Endothelial cell of umbilical vein (primary cell): ENCODE data around the gene SLC5A6. TPM values are rescaled to one million over a fixed set of nuclear protein-coding genes. Genes with fewer than 3 reads are reported as not detected.

ENCODE experiments used
- BruUV-seq: library from RNA; stranded (reverse); fragments of 400-500 nt; replicated peaks from 2 replicates; lab custom pipeline; 2021; lab: Mats Ljungman, UMichigan
- CTCF ChIA-PET: fragments of 300-600, 350-600 bp; sonication (Branson Sonifier 250); formaldehyde crosslinking; loops from one replicate; lab custom pipeline; 2021; ENCODE audit warnings: antibody characterized with exemption, inconsistent platforms; lab: Charles Lee
- POLR2A ChIA-PET: fragments of 300-600, 350-600 bp; sonication (Branson Sonifier 250); formaldehyde crosslinking; loops from one replicate; lab custom pipeline; 2021; ENCODE audit warnings: antibody characterized with exemption, inconsistent platforms; lab: Charles Lee
- DNase-seq: peaks from one replicate; pipeline ENCODE4 v3.0.0-alpha.2; 2011; ENCODE audit warnings: low read depth, low spot score
- FAIRE-seq: peaks from 2 replicates; lab custom pipeline; 2011; peaks lifted over from hg19 to GRCh38; lab: Jason Lieb, UNC
- H2AFZ ChIP-seq: 2 replicates; pipeline ENCODE4 v1.6.0; 2012; ENCODE audit warnings: low read depth, low read length, control low read depth, inconsistent platforms
- H3K27ac ChIP-seq: 2 replicates; pipeline ENCODE4 v1.5.1; 2011; ENCODE audit warnings: low read depth, mild to moderate bottlenecking, control low read depth, low read length, moderate library complexity; ENCODE audit not compliant: insufficient read depth
- H3K27me3 ChIP-seq, 2 experiments: 2 replicates each; pipeline versions ENCODE4 v1.6.0 to v1.6.1; 2011; ENCODE audit warnings: low read length in 2 of 2, mixed read lengths in 1 of 2; ENCODE audit not compliant: control insufficient read depth in 2 of 2, insufficient read depth in 2 of 2
- H3K36me3 ChIP-seq, 2 experiments: 2 replicates in 1 of 2; 3 replicates in 1 of 2; pipeline ENCODE4 v1.5.1; 2011; ENCODE audit warnings: low read length in 2 of 2, mild to moderate bottlenecking in 1 of 2, moderate library complexity in 1 of 2; ENCODE audit not compliant: control insufficient read depth in 2 of 2, insufficient read depth in 2 of 2; ENCODE audit errors: extremely low read depth in 1 of 2
- H3K4me1 ChIP-seq: 3 replicates; pipeline ENCODE4 v1.5.1; 2011; ENCODE audit warnings: mild to moderate bottlenecking, low read length; ENCODE audit not compliant: control insufficient read depth, insufficient read depth; ENCODE audit errors: extremely low read depth
- H3K4me2 ChIP-seq: 2 replicates; pipeline ENCODE4 v1.6.1; 2011; ENCODE audit warnings: low read length, control low read depth, mixed read lengths; ENCODE audit not compliant: insufficient read depth
- H3K4me3 ChIP-seq, 3 experiments: fragments of 200-600 bp in 1 of 3; sonication (generic), shearing (Covaris generic) in 1 of 3; replicated peaks in 1 of 3; 2 replicates each; pipeline ENCODE4 v1.5.1; 2011 to 2016; ENCODE audit warnings: control low read depth in 3 of 3, low read length in 3 of 3, mild to moderate bottlenecking in 2 of 3, inconsistent platforms in 1 of 3, low read depth in 1 of 3, moderate library complexity in 1 of 3; ENCODE audit not compliant: insufficient read depth in 1 of 3
- H3K79me2 ChIP-seq: 2 replicates; pipeline ENCODE4 v1.6.0; 2012; ENCODE audit warnings: low read length, inconsistent platforms; ENCODE audit not compliant: control insufficient read depth, insufficient read depth
- H3K9ac ChIP-seq: replicated peaks from 2 replicates; pipeline ENCODE3; 2011; ENCODE audit warnings: low read length, control low read depth; ENCODE audit not compliant: insufficient read depth; ENCODE audit errors: extremely low read depth
- H3K9me1 ChIP-seq: replicated peaks from 3 replicates; pipeline ENCODE4 v1.6.0; 2011; ENCODE audit warnings: mild to moderate bottlenecking, low read length; ENCODE audit not compliant: control insufficient read depth, insufficient read depth; ENCODE audit errors: extremely low read depth
- H3K9me3 ChIP-seq: replicated peaks from 2 replicates; pipeline ENCODE4 v1.5.1; 2012; ENCODE audit warnings: low read length, inconsistent platforms; ENCODE audit not compliant: control insufficient read depth, insufficient read depth
- H4K20me1 ChIP-seq: replicated peaks from 2 replicates; pipeline ENCODE3; 2011; ENCODE audit warnings: mild to moderate bottlenecking, low read length; ENCODE audit not compliant: control insufficient read depth, insufficient read depth; ENCODE audit errors: extremely low read depth
- CTCF ChIP-seq, 2 donors: IDR thresholded peaks; 1 replicate in 1 of 2; 2 replicates in 1 of 2; pipeline ENCODE4 v1.5.1; 2011; ENCODE audit warnings: low read length in 2 of 2, mild to moderate bottlenecking in 2 of 2, moderate library complexity in 2 of 2, control low read depth in 1 of 2, inconsistent platforms in 1 of 2, low read depth in 1 of 2; ENCODE audit not compliant: insufficient read depth in 1 of 2; ENCODE audit errors: extremely low read depth in 1 of 2
- EZH2 ChIP-seq: IDR thresholded peaks from 2 replicates; pipeline ENCODE4 v1.6.1; 2012; ENCODE audit warnings: borderline replicate concordance, low read depth, mild to moderate bottlenecking, moderate library complexity, low read length, inconsistent platforms; ENCODE audit not compliant: severe bottlenecking
- FOS ChIP-seq: IDR thresholded peaks from 2 replicates; pipeline ENCODE4 v1.6.1; 2011; ENCODE audit warnings: mild to moderate bottlenecking, low read length, moderate library complexity, borderline replicate concordance; ENCODE audit not compliant: insufficient read depth
- GATA2 ChIP-seq: IDR thresholded peaks from 2 replicates; pipeline ENCODE4 v1.7.0; 2011; ENCODE audit warnings: low read depth, mild to moderate bottlenecking, moderate library complexity, mixed read lengths, low read length; ENCODE audit not compliant: insufficient read length, insufficient read depth
- JUN ChIP-seq: IDR thresholded peaks from 2 replicates; pipeline ENCODE4 v1.6.1; 2011; ENCODE audit warnings: borderline replicate concordance, low read depth; ENCODE audit not compliant: insufficient read length, insufficient read depth
- MYC ChIP-seq: IDR thresholded peaks from one replicate; pipeline ENCODE4 v1.6.1; 2011; ENCODE audit warnings: mild to moderate bottlenecking, low read depth, low read length
- POLR2A ChIP-seq: IDR thresholded peaks from 2 replicates; pipeline ENCODE4 v1.6.1; 2012; ENCODE audit warnings: low read depth, mild to moderate bottlenecking, control low read depth, low read length
- POLR2AphosphoS5 ChIP-seq: IDR thresholded peaks from 2 replicates; pipeline ENCODE4 v1.6.1; 2012; ENCODE audit warnings: low read depth, mild to moderate bottlenecking, control low read depth, low read length, moderate library complexity; ENCODE audit not compliant: insufficient read depth
- dilution Hi-C: fragments of 300-500 bp; cut with MboI; formaldehyde crosslinking; loops from one replicate; pipeline ENCODE4 v1.15.0; 2019; ENCODE audit warnings: low sequenced_read_pairs; ENCODE audit not compliant: extremely low pct_ligation_motif_present
- intact Hi-C: fragments of 100-400 bp; cut with micrococcal nuclease; formaldehyde crosslinking; loops from one replicate; pipeline ENCODE4 v1.10.0; 2022
- polyA plus RNA-seq, 4 experiments: library from polyadenylated mRNA; depleted of rRNA in 3 of 4; stranded (reverse) in 3 of 4; unstranded in 1 of 4; fragments of >200 nt; gene quantifications; 2 replicates each; pipeline versions ENCODE4 v1.2.1 to v1.2.3, GENCODE V29; 2011 to 2012; ENCODE audit warnings: missing spikeins in 1 of 4
- total RNA-seq: library from RNA; stranded (reverse); gene quantifications from 2 replicates; pipeline ENCODE4 v1.2.3, GENCODE V29; 2021
- TF ChIP-seq, protein P1 (sequence below): IDR thresholded peaks from 2 replicates; pipeline ENCODE4 v1.6.1; 2011; ENCODE audit not compliant: insufficient read depth, insufficient read length

Gene SLC5A6
- total and polyA plus RNA-seq, 2 donors (not counting 3 experiments of a cell fraction or from before 2014, with no cell fraction given): 52.0 to 92.5 TPM

DNA sequence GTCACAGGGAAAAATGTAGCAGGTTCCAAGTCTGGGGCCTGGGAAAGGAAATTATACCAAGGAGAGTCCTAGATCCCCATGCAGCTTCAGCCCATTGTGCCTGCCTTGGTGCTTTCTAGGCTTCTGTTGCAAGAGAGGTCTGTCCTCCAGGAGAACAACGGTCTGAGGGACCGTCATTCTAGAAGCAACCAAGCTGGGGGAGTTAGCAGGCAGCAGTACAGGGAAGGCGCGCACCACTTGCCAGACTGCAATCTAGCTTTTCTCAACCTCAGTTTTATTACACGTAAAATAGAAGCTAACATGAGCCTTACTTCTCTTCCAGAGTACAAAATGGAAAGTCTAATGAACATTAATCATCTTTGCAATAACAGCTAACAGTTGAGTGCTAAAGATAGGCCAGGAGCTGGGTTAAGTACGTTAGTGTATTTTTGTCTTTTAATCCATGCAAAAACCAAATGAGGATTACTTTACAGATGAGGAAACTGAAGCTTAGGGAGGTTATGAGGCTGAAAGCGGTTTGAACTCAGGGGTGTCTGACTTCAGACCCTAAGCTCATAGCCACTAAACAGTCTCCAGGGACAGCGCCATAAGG lies 61.3 kb downstream of the SLC5A6 start:
- no peak overlapping the region for H3K9ac ChIP-seq
- ChIA-PET POLR2A (interaction anchor here (0.6 kb wide), 1 partner anchor 10 kb away, joined by 3 read pairs; no protein-coding TSS in a partner anchor), CTCF (interaction anchor here (1.1 to 2.4 kb wide), 3 partner anchors 15 to 129 kb away, joined by 3 to 17 read pairs (median 3); no protein-coding TSS in a partner anchor)
- no peak overlapping the region for H3K4me3 ChIP-seq
- H3K27ac ChIP-seq: no peak overlapping the region
- intact Hi-C loops (loop anchor here (10.0 kb wide), 1 partner anchor 166 kb away; no protein-coding TSS in a partner anchor), dilution Hi-C loops (no loop called here)
- FAIRE-seq (no peak), DNase-seq (no peak)
- no peaks in the 10 kb centered on the region for H3K79me2 ChIP-seq
- H3K9me1 ChIP-seq: no peaks in the 10 kb centered on the region
- TF ChIP-seq POLR2AphosphoS5 (no peak), GATA2 (no peak), EZH2 (no peak), MYC (no peak), CTCF (IDR thresholded peaks at IDR 0.05; ENCODE audit: extremely low read depth in 1 of 2, insufficient read depth in 1 of 2, low read depth in 1 of 2, low read length in 2 of 2) (no peak), JUN (no peak), FOS (no peak), POLR2A (no peak)
- TF ChIP-seq, protein P1, sequence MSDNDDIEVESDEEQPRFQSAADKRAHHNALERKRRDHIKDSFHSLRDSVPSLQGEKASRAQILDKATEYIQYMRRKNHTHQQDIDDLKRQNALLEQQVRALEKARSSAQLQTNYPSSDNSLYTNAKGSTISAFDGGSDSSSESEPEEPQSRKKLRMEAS: no peak
- H3K4me1 ChIP-seq: no peaks in the 10 kb centered on the region
- BruUV-seq: no TSS peak
- H2AFZ ChIP-seq: no peak overlapping the region
- H3K27me3 ChIP-seq: peaks cover 0 to 1% of the 10 kb centered on the region in 2 experiments
- H3K4me2 ChIP-seq: no peak overlapping the region
- H4K20me1 ChIP-seq: no peaks in the 10 kb centered on the region
- no peaks in the 10 kb centered on the region for H3K36me3 ChIP-seq
- H3K9me3 ChIP-seq: no peaks in the 10 kb centered on the region

Other genes starting within 250 kb of the SLC5A6 start
- gene MAPRE3, start 241.6 kb downstream of the SLC5A6 start, total RNA-seq: 5.0 and 6.1 TPM in 2 replicates
- gene MAPRE3, start 241.6 kb downstream of the SLC5A6 start, polyA plus RNA-seq: 4.4 and 6.7 TPM in 2 replicates
- gene TMEM214, start 179.3 kb downstream of the SLC5A6 start, total RNA-seq: 107 and 109 TPM in 2 replicates
- gene TMEM214, start 179.3 kb downstream of the SLC5A6 start, polyA plus RNA-seq: 163 and 187 TPM in 2 replicates
- 27.5 and 28.2 TPM in 2 replicates for gene AGBL5, start 160.6 kb downstream of the SLC5A6 start, total RNA-seq
- gene AGBL5, start 160.6 kb downstream of the SLC5A6 start, polyA plus RNA-seq: 40.4 and 41.9 TPM in 2 replicates
- 415 TPM in 2 replicates for gene OST4, start 140.6 kb downstream of the SLC5A6 start, total RNA-seq
- gene OST4, start 140.6 kb downstream of the SLC5A6 start, polyA plus RNA-seq: 1,189 and 2,226 TPM in 2 replicates
- 4.1 and 16.6 TPM in 2 replicates for gene EMILIN1, start 133.7 kb downstream of the SLC5A6 start, total RNA-seq
- 11.7 and 15.5 TPM in 2 replicates for gene EMILIN1, start 133.7 kb downstream of the SLC5A6 start, polyA plus RNA-seq
- gene KHK, start 125.5 kb downstream of the SLC5A6 start, total RNA-seq: 3.7 and 4.4 TPM in 2 replicates
- gene KHK, start 125.5 kb downstream of the SLC5A6 start, polyA plus RNA-seq: 2.4 and 2.9 TPM in 2 replicates
- 4.0 and 5.8 TPM in 2 replicates for gene CGREF1, start 93.1 kb downstream of the SLC5A6 start, total RNA-seq
- gene CGREF1, start 93.1 kb downstream of the SLC5A6 start, polyA plus RNA-seq: 2.7 and 2.9 TPM in 2 replicates
- gene ABHD1, start 88.5 kb downstream of the SLC5A6 start, total RNA-seq: not detected in 2 replicates
- gene ABHD1, start 88.5 kb downstream of the SLC5A6 start, polyA plus RNA-seq: 0.07 and 0.41 TPM in 2 replicates
- 45.6 and 47.2 TPM in 2 replicates for gene PREB, start 77.6 kb downstream of the SLC5A6 start, total RNA-seq
- 73.3 and 73.4 TPM in 2 replicates for gene PREB, start 77.6 kb downstream of the SLC5A6 start, polyA plus RNA-seq
- not detected in 2 replicates for gene PRR30, start 72.9 kb downstream of the SLC5A6 start, total RNA-seq
- gene PRR30, start 72.9 kb downstream of the SLC5A6 start, polyA plus RNA-seq: not detected in 2 replicates
- gene TCF23, start 63.3 kb downstream of the SLC5A6 start, total RNA-seq: not detected in 2 replicates
- gene TCF23, start 63.3 kb downstream of the SLC5A6 start, polyA plus RNA-seq: not detected in 2 replicates
- 84.3 and 86.6 TPM in 2 replicates for gene ATRAID, start 227 bp downstream of the SLC5A6 start, total RNA-seq
- 280 and 283 TPM in 2 replicates for gene ATRAID, start 227 bp downstream of the SLC5A6 start, polyA plus RNA-seq
- 81.0 and 91.4 TPM in 2 replicates for gene CAD, start 5.1 kb upstream of the SLC5A6 start, total RNA-seq
- gene CAD, start 5.1 kb upstream of the SLC5A6 start, polyA plus RNA-seq: 60.3 and 66.5 TPM in 2 replicates
- gene SLC30A3, start 50.8 kb upstream of the SLC5A6 start, total RNA-seq: 9.2 and 16.7 TPM in 2 replicates
- 63.9 and 79.9 TPM in 2 replicates for gene SLC30A3, start 50.8 kb upstream of the SLC5A6 start, polyA plus RNA-seq
- gene DNAJC5G, start 63.2 kb upstream of the SLC5A6 start, total RNA-seq: 0.16 and 0.77 TPM in 2 replicates
- gene DNAJC5G, start 63.2 kb upstream of the SLC5A6 start, polyA plus RNA-seq: 1.4 and 1.7 TPM in 2 replicates
- gene TRIM54, start 70.2 kb upstream of the SLC5A6 start, total RNA-seq: 0.42 and 0.51 TPM in 2 replicates
- 1.6 and 1.7 TPM in 2 replicates for gene TRIM54, start 70.2 kb upstream of the SLC5A6 start, polyA plus RNA-seq
- gene UCN, start 96.2 kb upstream of the SLC5A6 start, total RNA-seq: 0.75 TPM in 1 of 2 replicates, not detected in the other
- 1.2 and 1.6 TPM in 2 replicates for gene UCN, start 96.2 kb upstream of the SLC5A6 start, polyA plus RNA-seq
- gene MPV17, start 110.8 kb upstream of the SLC5A6 start, total RNA-seq: 66.5 and 74.7 TPM in 2 replicates
- 260 and 267 TPM in 2 replicates for gene MPV17, start 110.8 kb upstream of the SLC5A6 start, polyA plus RNA-seq
- gene GTF3C2, start 144.5 kb upstream of the SLC5A6 start, total RNA-seq: 57.4 and 63.2 TPM in 2 replicates
- 59.7 and 68.3 TPM in 2 replicates for gene GTF3C2, start 144.5 kb upstream of the SLC5A6 start, polyA plus RNA-seq
- gene EIF2B4, start 158.1 kb upstream of the SLC5A6 start, total RNA-seq: 43.7 and 48.9 TPM in 2 replicates
- gene EIF2B4, start 158.1 kb upstream of the SLC5A6 start, polyA plus RNA-seq: 63.2 and 66.5 TPM in 2 replicates
- 86.5 and 103 TPM in 2 replicates for gene SNX17, start 158.3 kb upstream of the SLC5A6 start, total RNA-seq
- gene SNX17, start 158.3 kb upstream of the SLC5A6 start, polyA plus RNA-seq: 127 and 130 TPM in 2 replicates
- 19.0 and 20.7 TPM in 2 replicates for gene ZNF513, start 168.5 kb upstream of the SLC5A6 start, total RNA-seq
- gene ZNF513, start 168.5 kb upstream of the SLC5A6 start, polyA plus RNA-seq: 30.6 and 43.2 TPM in 2 replicates
- 131 and 135 TPM in 2 replicates for gene PPM1G, start 197.3 kb upstream of the SLC5A6 start, total RNA-seq
- gene PPM1G, start 197.3 kb upstream of the SLC5A6 start, polyA plus RNA-seq: 38.3 and 48.1 TPM in 2 replicates
- gene NRBP1, start 216.4 kb upstream of the SLC5A6 start, total RNA-seq: 118 and 130 TPM in 2 replicates
- gene NRBP1, start 216.4 kb upstream of the SLC5A6 start, polyA plus RNA-seq: 169 and 190 TPM in 2 replicates
- gene KRTCAP3, start 230.1 kb upstream of the SLC5A6 start, total RNA-seq: 4.0 and 4.6 TPM in 2 replicates
- gene KRTCAP3, start 230.1 kb upstream of the SLC5A6 start, polyA plus RNA-seq: 2.1 and 2.2 TPM in 2 replicates